ENCODE measurements around the gene JAG2.
A peak's percentile ranks its signal among the peaks of the same experiment; 100 is the strongest.

JAG2 gene

GRCh38 chr14:105168979-105169507 is 467 bp upstream of the JAG2 start:
- ChIA-PET CTCF (interaction anchor here (0.7 to 8.3 kb wide), 3 partner anchors 58 to 401 kb away, joined by 3 to 99 read pairs (median 3); no protein-coding TSS in a partner anchor), POLR2A (ENCODE audit: low non-redundant PET) (no interaction called here)
- DNase-seq (ENCODE audit: low spot score) = no peak
- peak overlapping the region; percentile 99 for H3K27ac ChIP-seq
- TF ChIP-seq, protein P1, sequence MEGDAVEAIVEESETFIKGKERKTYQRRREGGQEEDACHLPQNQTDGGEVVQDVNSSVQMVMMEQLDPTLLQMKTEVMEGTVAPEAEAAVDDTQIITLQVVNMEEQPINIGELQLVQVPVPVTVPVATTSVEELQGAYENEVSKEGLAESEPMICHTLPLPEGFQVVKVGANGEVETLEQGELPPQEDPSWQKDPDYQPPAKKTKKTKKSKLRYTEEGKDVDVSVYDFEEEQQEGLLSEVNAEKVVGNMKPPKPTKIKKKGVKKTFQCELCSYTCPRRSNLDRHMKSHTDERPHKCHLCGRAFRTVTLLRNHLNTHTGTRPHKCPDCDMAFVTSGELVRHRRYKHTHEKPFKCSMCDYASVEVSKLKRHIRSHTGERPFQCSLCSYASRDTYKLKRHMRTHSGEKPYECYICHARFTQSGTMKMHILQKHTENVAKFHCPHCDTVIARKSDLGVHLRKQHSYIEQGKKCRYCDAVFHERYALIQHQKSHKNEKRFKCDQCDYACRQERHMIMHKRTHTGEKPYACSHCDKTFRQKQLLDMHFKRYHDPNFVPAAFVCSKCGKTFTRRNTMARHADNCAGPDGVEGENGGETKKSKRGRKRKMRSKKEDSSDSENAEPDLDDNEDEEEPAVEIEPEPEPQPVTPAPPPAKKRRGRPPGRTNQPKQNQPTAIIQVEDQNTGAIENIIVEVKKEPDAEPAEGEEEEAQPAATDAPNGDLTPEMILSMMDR (conservative IDR thresholded peaks at IDR 0.05; ENCODE audit: low read depth) = peak; percentile 33

DNA sequence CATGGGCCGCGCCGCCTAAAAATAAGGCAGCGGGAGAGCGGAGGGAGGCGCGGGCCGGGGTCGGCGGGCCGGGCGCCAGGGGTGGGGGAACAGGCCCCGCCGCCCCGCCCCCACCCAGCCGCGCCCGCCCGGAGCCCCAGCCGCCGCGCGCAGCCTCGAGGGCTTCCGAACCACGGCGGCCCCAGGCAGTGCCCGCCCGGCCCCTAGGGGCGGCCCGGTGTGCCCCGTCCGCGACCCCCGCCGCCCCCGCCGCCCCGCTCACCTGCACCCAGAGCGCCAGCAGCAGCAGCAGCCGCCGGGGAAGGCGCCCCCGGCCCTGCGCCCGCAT is 519 bp downstream of the JAG2 start:
- CTCF ChIA-PET = interaction anchor here (8.3 kb wide), 1 partner anchor 79 kb away, joined by 99 read pairs; no protein-coding TSS in a partner anchor
- POLR2A ChIA-PET (ENCODE audit: low non-redundant PET) = interaction anchor here (1.3 kb wide), 1 partner anchor 78 kb away, joined by 4 read pairs; no protein-coding TSS in a partner anchor
- TF ChIP-seq, protein P1 (conservative IDR thresholded peaks at IDR 0.05; ENCODE audit: low read depth) = no peak
- H3K27ac ChIP-seq = peak overlapping the region; percentile 99
- no peak for DNase-seq (ENCODE audit: low spot score)

DNA sequence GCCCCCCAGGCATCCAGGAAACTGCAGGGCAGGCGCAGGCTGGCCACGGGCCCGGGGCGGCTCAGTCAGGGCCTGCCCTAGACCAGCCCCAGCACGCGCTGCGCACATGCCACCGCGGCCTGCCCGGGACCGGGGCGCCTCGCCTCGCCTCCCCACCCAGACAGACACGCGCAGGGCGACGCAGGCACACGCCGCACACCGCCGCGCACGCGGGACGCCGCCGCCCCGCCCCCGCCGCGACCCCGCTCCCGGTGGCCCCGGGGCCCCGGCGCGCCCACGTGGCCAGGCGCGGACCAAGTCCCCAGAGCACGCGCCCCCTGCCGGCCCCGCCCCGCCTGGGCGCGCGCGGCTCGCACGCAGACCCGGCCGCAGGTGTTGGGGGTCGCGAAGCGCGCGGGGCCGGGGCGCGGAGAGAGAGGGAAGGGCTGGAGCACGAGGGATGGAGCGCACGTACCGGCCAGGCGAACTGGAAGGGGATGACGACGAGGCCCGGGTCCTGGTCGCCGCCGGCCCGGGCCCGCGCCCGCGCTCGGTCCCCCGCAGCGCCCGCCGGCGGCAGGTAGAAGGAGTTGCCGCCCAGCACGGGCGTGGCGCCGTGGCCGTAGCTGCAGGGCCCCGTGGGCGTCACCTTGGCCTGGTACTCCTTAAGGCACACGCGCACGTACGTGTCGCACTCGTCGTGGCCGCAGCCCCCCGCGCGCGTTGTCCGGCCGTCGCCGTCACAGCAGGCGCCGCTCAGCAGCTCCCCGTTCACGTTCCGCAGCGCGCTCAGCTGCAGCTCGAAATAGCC is 1.1 kb downstream of the JAG2 start:
- ChIA-PET POLR2A (ENCODE audit: low non-redundant PET) (interaction anchor here (1.3 kb wide), 1 partner anchor 77 kb away, joined by 4 read pairs; no protein-coding TSS in a partner anchor), CTCF (interaction anchor here (0.7 to 8.3 kb wide), 2 partner anchors 78 to 122 kb away, joined by 3 to 99 read pairs; no protein-coding TSS in a partner anchor)
- peak overlapping the region; percentile 99 for H3K27ac ChIP-seq
- DNase-seq (ENCODE audit: low spot score) = peak; percentile 69
- TF ChIP-seq, protein P1 (conservative IDR thresholded peaks at IDR 0.05; ENCODE audit: low read depth) = peak; percentile 66

DNA sequence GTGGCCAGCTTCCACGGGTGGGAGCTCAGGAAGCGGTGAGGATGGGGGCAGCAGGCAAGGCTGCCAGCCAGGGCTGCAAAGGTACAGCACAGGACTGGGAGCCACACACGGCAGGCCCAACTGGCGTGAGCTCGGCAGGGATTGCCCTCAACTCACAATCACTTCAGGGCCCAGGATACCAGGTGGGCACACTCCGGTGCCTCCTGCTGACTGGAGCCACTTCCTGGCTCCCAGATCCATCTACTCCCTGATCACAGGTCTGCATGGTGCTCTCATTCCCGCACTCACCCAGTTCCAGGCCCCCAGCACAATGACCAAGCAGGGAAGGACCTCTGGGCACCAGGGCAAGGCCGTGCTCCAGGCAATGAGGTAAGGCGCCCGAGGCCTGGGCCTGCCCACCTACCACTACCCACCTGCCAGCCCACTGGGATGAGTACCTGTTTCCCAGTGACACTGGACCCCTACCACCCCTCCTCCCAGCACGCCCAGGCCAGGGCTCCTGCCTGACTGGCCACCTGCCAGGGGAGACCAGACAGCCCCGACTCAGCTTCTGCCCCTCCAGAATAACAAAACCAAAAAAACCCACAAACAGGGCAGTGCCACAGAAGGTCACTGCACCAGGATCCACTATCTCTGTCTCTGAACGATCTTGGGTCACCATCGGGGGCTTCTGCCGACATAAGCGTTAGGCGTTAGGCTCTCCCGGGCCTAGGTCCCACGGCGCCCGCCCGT is 1.8 kb downstream of the JAG2 start:
- ChIA-PET CTCF (interaction anchor here (0.6 to 8.3 kb wide), 4 partner anchors 35 to 245 kb away, joined by 3 to 99 read pairs (median 4); no protein-coding TSS in a partner anchor), POLR2A (ENCODE audit: low non-redundant PET) (interaction anchor here (0.6 kb wide), 1 partner anchor 35 kb away, joined by 3 read pairs; no protein-coding TSS in a partner anchor)
- no peak for DNase-seq (ENCODE audit: low spot score)
- peak overlapping the region; percentile 99 for H3K27ac ChIP-seq
- TF ChIP-seq, protein P1 (conservative IDR thresholded peaks at IDR 0.05; ENCODE audit: low read depth) = no peak

- POLR2A ChIA-PET (ENCODE audit: low non-redundant PET) = interaction anchor here (0.6 to 1.4 kb wide), 2 partner anchors 36 to 78 kb away, joined by 3 read pairs; no protein-coding TSS in a partner anchor
- TF ChIP-seq, protein P1 (conservative IDR thresholded peaks at IDR 0.05; ENCODE audit: low read depth) = no peak
- peak; percentile 46 for DNase-seq (ENCODE audit: low spot score)
- CTCF ChIA-PET = interaction anchor here (0.6 to 8.3 kb wide), 6 partner anchors 35 to 290 kb away, joined by 3 to 99 read pairs (median 4); no protein-coding TSS in a partner anchor
- peak overlapping the region; percentile 99 for H3K27ac ChIP-seq
Observed at GRCh38 chr14:105165761-105166485, 2.7 kb downstream of the JAG2 start.

Measured in RWPE1 (cell line).